PC-9 (cell line): ENCODE measurements around the gene SLC36A2. TPM values are rescaled to one million over a fixed set of nuclear protein-coding genes. Genes with fewer than 3 reads are reported as not detected.

Experiments used
- BruUV-seq: library from RNA; stranded (reverse); fragments of 400-500 nt; replicated peaks from 2 replicates; lab custom pipeline; 2021; lab: Mats Ljungman, UMichigan
- CTCF ChIA-PET: fragments of 300-600 bp; sonication (Branson Sonifier 250); formaldehyde crosslinking; loops from one replicate; lab custom pipeline; 2022; ENCODE audit warnings: antibody characterized with exemption; lab: Charles Lee
- POLR2A ChIA-PET: fragments of 300-600 bp; sonication (Branson Sonifier 250); formaldehyde crosslinking; loops from one replicate; lab custom pipeline; 2022; ENCODE audit warnings: antibody characterized with exemption; ENCODE audit not compliant: unreplicated experiment; lab: Charles Lee
- DNase-seq, 2 experiments: peaks; one replicate each; pipeline versions ENCODE4 v3.0.0 to v3.0.0-alpha.2; 2015 to 2022; ENCODE audit warnings: mixed read lengths in 1 of 2
- H2AFZ ChIP-seq: fragments of 200-600 bp; sonication (generic); 2 replicates; pipeline ENCODE4 v1.8.1; 2017; ENCODE audit warnings: antibody characterized with exemption
- H3F3A ChIP-seq: fragments of 200-600 bp; sonication (generic); 2 replicates; pipeline ENCODE4 v1.8.1; 2017; ENCODE audit warnings: antibody characterized with exemption, mild to moderate bottlenecking, low read depth; ENCODE audit not compliant: insufficient read depth
- H3K27ac ChIP-seq: fragments of 200-600 bp; sonication (generic); 2 replicates; pipeline ENCODE4 v1.6.1; 2016; ENCODE audit warnings: mixed run types
- H3K27me3 ChIP-seq: fragments of 200-600 bp; sonication (generic); 2 replicates; pipeline ENCODE4 v1.6.1; 2016; ENCODE audit warnings: low read depth, mixed run types; ENCODE audit not compliant: insufficient read depth
- H3K36me3 ChIP-seq: fragments of 200-600 bp; sonication (generic); 2 replicates; pipeline ENCODE4 v1.6.1; 2016; ENCODE audit warnings: low read depth, mixed run types
- H3K4me1 ChIP-seq: fragments of 200-600 bp; sonication (generic); replicated peaks from 2 replicates; pipeline ENCODE4 v1.6.1; 2016; ENCODE audit warnings: mixed run types; ENCODE audit not compliant: insufficient read depth
- H3K4me2 ChIP-seq: fragments of 200-600 bp; sonication (generic); 2 replicates; pipeline ENCODE4 v1.6.1; 2017; ENCODE audit warnings: mixed run types
- H3K4me3 ChIP-seq: fragments of 200-600 bp; sonication (generic); 2 replicates; pipeline ENCODE4 v1.6.1; 2016; ENCODE audit warnings: mixed run types
- H3K79me2 ChIP-seq: fragments of 200-600 bp; sonication (generic); 2 replicates; pipeline ENCODE4 v1.6.1; 2017; ENCODE audit warnings: low read depth, mixed run types
- H3K9me2 ChIP-seq: fragments of 200-600 bp; sonication (generic); 2 replicates; pipeline ENCODE4 v1.8.1; 2017; ENCODE audit warnings: mild to moderate bottlenecking; ENCODE audit not compliant: insufficient read depth
- H3K9me3 ChIP-seq: fragments of 200-600 bp; sonication (generic); 2 replicates; pipeline ENCODE4 v1.8.1; 2016; ENCODE audit warnings: low read depth; ENCODE audit not compliant: insufficient read depth
- H4K20me1 ChIP-seq: fragments of 200-600 bp; sonication (generic); 2 replicates; pipeline ENCODE4 v1.8.1; 2017; ENCODE audit not compliant: insufficient read depth
- CTCF ChIP-seq: fragments of 200-600 bp; sonication (generic); conservative IDR thresholded peaks from 2 replicates; pipeline ENCODE4 v1.6.1; 2017; ENCODE audit warnings: mixed run types, antibody characterized with exemption, mild to moderate bottlenecking, moderate library complexity
- EZH2 ChIP-seq: fragments of 200-600 bp; sonication (generic); IDR thresholded peaks from 2 replicates; pipeline ENCODE4 v1.8.0; 2017; ENCODE audit warnings: antibody characterized with exemption, low read depth
- intact Hi-C: fragments of 100-400 bp; cut with micrococcal nuclease; formaldehyde crosslinking; loops from one replicate; pipeline ENCODE4 v1.10.0; 2022; ENCODE audit not compliant: unreplicated experiment
- total RNA-seq: library from RNA; stranded (reverse); gene quantifications from 2 replicates; pipeline ENCODE4 v1.2.3, GENCODE V29; 2021

Gene SLC36A2
- total RNA-seq, 1 experiment from 2014 or later, result not detected

GRCh38 chr5:151284392-151284967 lies 62.9 kb downstream of the SLC36A2 start:
- no peak overlapping the region for H3K4me2 ChIP-seq
- no TSS peak for BruUV-seq
- no peaks in the 10 kb centered on the region for H3K27me3 ChIP-seq
- no peak overlapping the region for H3K27ac ChIP-seq
- CTCF ChIA-PET, result no interaction called here
- peaks cover 8% of the 10 kb centered on the region for H3K4me1 ChIP-seq
- no peaks in the 10 kb centered on the region for H3K36me3 ChIP-seq
- TF ChIP-seq EZH2 (no peak), CTCF (peak; percentile 27; the same call in 1 of the 2 replicates)
- POLR2A ChIA-PET, result no interaction called here
- H3K9me3 ChIP-seq, result no peaks in the 10 kb centered on the region
- intact Hi-C loops, result no loop called here
- H2AFZ ChIP-seq, result no peak overlapping the region
- no peak for DNase-seq
- no peaks in the 10 kb centered on the region for H3K9me2 ChIP-seq
- H3K79me2 ChIP-seq, result no peaks in the 10 kb centered on the region
- H3F3A ChIP-seq, result no peaks in the 10 kb centered on the region
- H3K4me3 ChIP-seq, result no peak overlapping the region
- H4K20me1 ChIP-seq, result no peaks in the 10 kb centered on the region

- CTCF ChIA-PET, result no interaction called here
- TF ChIP-seq EZH2 (no peak), CTCF (no peak)
- POLR2A ChIA-PET, result interaction anchor here (0.6 kb wide), 1 partner anchor 164 kb away, joined by 5 read pairs; the partner anchor contains the start of gene SLC36A1
These were observed 64.1 kb downstream of the SLC36A2 start for GRCh38 chr5:151283120-151283825.

GRCh38 chr5:151281001-151281639 lies 66.2 kb downstream of the SLC36A2 start:
- Histone ChIP-seq H3K27me3 (no peaks in the 10 kb centered on the region), H3K4me2 (no peak overlapping the region), H3K79me2 (no peaks in the 10 kb centered on the region), H3K4me1 (peaks cover 5% of the 10 kb centered on the region), H3F3A (no peaks in the 10 kb centered on the region), H3K9me3 (no peaks in the 10 kb centered on the region), H3K9me2 (no peaks in the 10 kb centered on the region), H3K36me3 (no peaks in the 10 kb centered on the region), H4K20me1 (no peaks in the 10 kb centered on the region), H3K27ac (no peak overlapping the region), H2AFZ (no peak overlapping the region), H3K4me3 (no peak overlapping the region)
- TF ChIP-seq EZH2 (no peak), CTCF (no peak)
- intact Hi-C loops, result no loop called here
- BruUV-seq, result no TSS peak
- ChIA-PET CTCF (interaction anchor here (0.6 kb wide), 1 partner anchor 40 kb away, joined by 5 read pairs; no protein-coding TSS in a partner anchor), POLR2A (no interaction called here)
- peak in 1 of 2 experiments; percentile 22 for DNase-seq

More at GRCh38 chr5:151283120-151283825, 64.1 kb downstream of the SLC36A2 start:
- Histone ChIP-seq H3K4me2 (no peak overlapping the region), H3K9me3 (no peaks in the 10 kb centered on the region), H3K36me3 (no peaks in the 10 kb centered on the region), H3K79me2 (no peaks in the 10 kb centered on the region), H3K4me1 (peaks cover 8% of the 10 kb centered on the region), H3K27me3 (no peaks in the 10 kb centered on the region), H3F3A (no peaks in the 10 kb centered on the region), H3K27ac (no peak overlapping the region), H3K9me2 (no peaks in the 10 kb centered on the region), H3K4me3 (no peak overlapping the region), H4K20me1 (no peaks in the 10 kb centered on the region), H2AFZ (no peak overlapping the region)
- intact Hi-C loops, result no loop called here
- peak in 1 of 2 experiments; percentile 46 for DNase-seq
- BruUV-seq, result no TSS peak
